ENCODE results near the gene SWI5. TPM values are rescaled to one million over a fixed set of nuclear protein-coding genes. Genes with fewer than 3 reads are reported as not detected.

The SWI5 gene
- total and polyA plus RNA-seq, 7 donors: 10.0 to 24.7 (median 20.1) TPM

GRCh38 chr9:128262687-128263086 lies 13.4 kb upstream of the SWI5 start:
- Histone ChIP-seq H3K9me3 (no peaks in the 10 kb centered on the region), H3K27me3 (ENCODE audit: insufficient read depth in 3 of 3, low read length in 2 of 3) (no peaks in the 10 kb centered on the region), H3K27ac (no peak overlapping the region), H3K36me3 (ENCODE audit: insufficient read depth in 1 of 2, low read depth in 1 of 2) (peaks cover 14 to 98% of the 10 kb centered on the region in 2 donors), H3K4me3 (no peak overlapping the region), H3K4me1 (no peaks in the 10 kb centered on the region)
- intact Hi-C loops (cut with DNase I): no loop called here
- no peak for TF ChIP-seq CTCF (IDR thresholded peaks at IDR 0.05)
- DNase-seq (no peak), ATAC-seq (no peak)
- 78 to 87% (median 82%) methylated on average over 4 of the region's 4 CpGs for WGBS, 3 donors

- no peaks in the 10 kb centered on the region for H3K27me3 ChIP-seq (ENCODE audit: insufficient read depth in 3 of 3, low read length in 2 of 3)
- 88 to 93% (median 92%) methylated on average over 10 of the region's 10 CpGs for WGBS, 3 donors
- TF ChIP-seq CTCF (IDR thresholded peaks at IDR 0.05): no peak
- no peaks in the 10 kb centered on the region for H3K4me1 ChIP-seq
- no peak for ATAC-seq
- peaks cover 12 to 90% of the 10 kb centered on the region in 2 donors for H3K36me3 ChIP-seq (ENCODE audit: insufficient read depth in 1 of 2, low read depth in 1 of 2)
- no peak for DNase-seq
- H3K4me3 ChIP-seq: no peak overlapping the region
- no peaks in the 10 kb centered on the region for H3K9me3 ChIP-seq
- H3K27ac ChIP-seq: no peak overlapping the region
- intact Hi-C loops (cut with DNase I): no loop called here
These were observed 10.7 kb upstream of the SWI5 start for GRCh38 chr9:128265348-128265847.

GRCh38 chr9:128266868-128267590 lies 9.0 kb upstream of the SWI5 start:
- intact Hi-C loops (cut with DNase I): no loop called here
- no peaks in the 10 kb centered on the region for H3K27me3 ChIP-seq (ENCODE audit: insufficient read depth in 3 of 3, low read length in 2 of 3)
- H3K36me3 ChIP-seq (ENCODE audit: insufficient read depth in 1 of 2, low read depth in 1 of 2): peaks cover 11 to 90% of the 10 kb centered on the region in 2 donors
- H3K9me3 ChIP-seq: no peaks in the 10 kb centered on the region
- no peak overlapping the region for H3K4me3 ChIP-seq
- ATAC-seq (no peak), DNase-seq (no peak)
- no peaks in the 10 kb centered on the region for H3K4me1 ChIP-seq
- no peak for TF ChIP-seq CTCF (IDR thresholded peaks at IDR 0.05)
- WGBS, 3 donors: 92 to 95% (median 94%) methylated on average over 15 of the region's 15 CpGs
- H3K27ac ChIP-seq: no peak overlapping the region

GRCh38 chr9:128271112-128271511 lies 5.0 kb upstream of the SWI5 start:
- ATAC-seq (no peak), DNase-seq (no peak)
- no peak for TF ChIP-seq CTCF (IDR thresholded peaks at IDR 0.05)
- Histone ChIP-seq H3K27me3 (ENCODE audit: insufficient read depth in 3 of 3, low read length in 2 of 3) (no peaks in the 10 kb centered on the region), H3K27ac (no peak overlapping the region), H3K4me3 (no peak overlapping the region), H3K4me1 (peaks cover 8% of the 10 kb centered on the region), H3K9me3 (no peaks in the 10 kb centered on the region), H3K36me3 (ENCODE audit: insufficient read depth in 1 of 2, low read depth in 1 of 2) (peaks cover 7 to 69% of the 10 kb centered on the region in 2 donors)
- intact Hi-C loops (cut with DNase I): no loop called here
- 88 to 92% (median 91%) methylated on average over 3 of the region's 3 CpGs for WGBS, 3 donors

All from psoas muscle (tissue), 8 donors.